ENCODE data around the gene EFCAB6. TPM values are rescaled to one million over a fixed set of nuclear protein-coding genes. Genes with fewer than 3 reads are reported as not detected.

EFCAB6 gene
- total and polyA plus RNA-seq, 10 donors = 0.07 to 2.8 (median 0.78) TPM

DNA sequence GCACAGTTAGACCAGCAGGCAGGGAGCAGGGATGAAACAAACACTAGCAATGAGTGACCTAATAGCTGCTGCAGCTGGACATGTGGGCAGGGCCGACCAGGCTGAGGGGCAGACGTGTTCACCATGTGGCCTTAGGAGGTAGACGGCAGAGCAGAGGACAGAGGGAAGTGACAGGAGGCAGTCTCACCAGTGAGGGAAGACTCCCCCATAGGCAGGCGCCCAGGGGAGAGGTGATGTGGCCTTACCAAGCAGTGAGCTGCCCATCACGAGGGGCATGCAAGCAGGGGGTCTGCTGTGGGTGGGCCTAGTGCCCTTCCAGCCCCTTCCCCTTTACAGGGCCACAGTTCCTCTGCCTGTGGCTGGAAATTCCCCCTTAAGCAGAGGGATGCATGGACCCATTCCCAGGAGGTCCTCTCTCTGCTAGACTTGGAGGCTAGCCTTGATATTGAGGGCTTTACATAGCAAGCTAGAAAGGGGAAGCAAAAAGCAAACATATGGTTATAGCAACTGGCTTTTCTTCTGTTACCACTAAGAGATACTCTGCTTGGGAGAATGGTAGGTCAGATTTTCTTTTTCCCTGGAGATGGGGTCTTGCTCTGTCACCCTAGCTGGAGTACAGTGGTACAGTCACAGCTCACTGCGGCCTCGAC, 332.7 kb downstream of the EFCAB6 start:
- H3K27ac ChIP-seq = no peak overlapping the region
- TF ChIP-seq POLR2AphosphoS5 (IDR thresholded peaks at IDR 0.05) = no peak
- no peak for TF ChIP-seq POLR2A (IDR thresholded peaks at IDR 0.05)
- TF ChIP-seq, protein P1, sequence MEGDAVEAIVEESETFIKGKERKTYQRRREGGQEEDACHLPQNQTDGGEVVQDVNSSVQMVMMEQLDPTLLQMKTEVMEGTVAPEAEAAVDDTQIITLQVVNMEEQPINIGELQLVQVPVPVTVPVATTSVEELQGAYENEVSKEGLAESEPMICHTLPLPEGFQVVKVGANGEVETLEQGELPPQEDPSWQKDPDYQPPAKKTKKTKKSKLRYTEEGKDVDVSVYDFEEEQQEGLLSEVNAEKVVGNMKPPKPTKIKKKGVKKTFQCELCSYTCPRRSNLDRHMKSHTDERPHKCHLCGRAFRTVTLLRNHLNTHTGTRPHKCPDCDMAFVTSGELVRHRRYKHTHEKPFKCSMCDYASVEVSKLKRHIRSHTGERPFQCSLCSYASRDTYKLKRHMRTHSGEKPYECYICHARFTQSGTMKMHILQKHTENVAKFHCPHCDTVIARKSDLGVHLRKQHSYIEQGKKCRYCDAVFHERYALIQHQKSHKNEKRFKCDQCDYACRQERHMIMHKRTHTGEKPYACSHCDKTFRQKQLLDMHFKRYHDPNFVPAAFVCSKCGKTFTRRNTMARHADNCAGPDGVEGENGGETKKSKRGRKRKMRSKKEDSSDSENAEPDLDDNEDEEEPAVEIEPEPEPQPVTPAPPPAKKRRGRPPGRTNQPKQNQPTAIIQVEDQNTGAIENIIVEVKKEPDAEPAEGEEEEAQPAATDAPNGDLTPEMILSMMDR (IDR thresholded peaks at IDR 0.05 in 8 of 11, conservative IDR thresholded peaks at IDR 0.05 in 3 of 11) = no peak
- H3K9me3 ChIP-seq = no peaks in the 10 kb centered on the region
- intact Hi-C loops (cut with DNase I; ENCODE audit: low total_unique reads) = no loop called here
- peak; percentile 51 for DNase-seq
- WGBS, 5 donors = 72 to 88% (median 80%) methylated on average over 5 to 7 of the region's 7 CpGs
- no peaks in the 10 kb centered on the region for H3K36me3 ChIP-seq
- peaks cover 0 to 22% (median 5%) of the 10 kb centered on the region in 6 donors for H3K4me1 ChIP-seq
- peaks cover 0 to 9% (median 0%) of the 10 kb centered on the region in 7 donors for H3K27me3 ChIP-seq (replicated peaks in 1 of 7)
- no peak overlapping the region for H3K4me3 ChIP-seq

Small RNAs within 50 kb of the gene (small RNA-seq; reads per million reads assigned to genes)
- gene HMGN2P9 = 0 reads per million in 4 donors

Other genes with a start within 250 kb of the EFCAB6 start
- 1 to 10 TPM in 6 of 7 donors, under 1 TPM in 1; 0.70 to 5.1 (median 2.6) TPM for gene SULT4A1, start 50.2 kb upstream of the EFCAB6 start, total RNA-seq
- 1 to 10 TPM in 1 of 3 donors, under 1 TPM in 2; 0.35 to 1.3 (median 0.46) TPM for gene SULT4A1, start 50.2 kb upstream of the EFCAB6 start, polyA plus RNA-seq
- not detected for gene PNPLA5, start 79.7 kb upstream of the EFCAB6 start, total RNA-seq
- not detected for gene PNPLA5, start 79.7 kb upstream of the EFCAB6 start, polyA plus RNA-seq
- gene PNPLA3, start 111.5 kb upstream of the EFCAB6 start, total RNA-seq = 1 to 10 TPM in 6 of 7 donors, not detected in 1; 1.2 to 2.7 (median 1.8) TPM
- under 1 TPM in 2 of 3 donors, not detected in 1; 0.21 to 0.32 TPM for gene PNPLA3, start 111.5 kb upstream of the EFCAB6 start, polyA plus RNA-seq
- 10 to 100 TPM; 25.1 to 35.5 (median 32.0) TPM for gene SAMM50, start 143.1 kb upstream of the EFCAB6 start, total RNA-seq
- gene SAMM50, start 143.1 kb upstream of the EFCAB6 start, polyA plus RNA-seq = 10 to 100 TPM; 17.8 to 23.7 (median 23.6) TPM
- gene PARVB, start 212.0 kb upstream of the EFCAB6 start, total RNA-seq = 10 to 100 TPM; 32.5 to 61.9 (median 57.1) TPM
- gene PARVB, start 212.0 kb upstream of the EFCAB6 start, polyA plus RNA-seq = 10 to 100 TPM; 24.0 to 40.5 (median 37.7) TPM